HG03196 (cell line): Measurements from ENCODE around the gene KRTAP12-2.
"Not testable (repeated sequence)": the region's sequence is repeated elsewhere in the genome, so short reads cannot be mapped to it uniquely, and the experiment has no call there.

Source experiments
- ATAC-seq: cut with Tn5 transposase; IDR thresholded peaks from one replicate; pipeline ENCODE4 v1.9.1; 2021; ENCODE audit not compliant: unreplicated experiment

Gene KRTAP12-2

GRCh38 chr21:44686000-44686781 is 19.5 kb upstream of the KRTAP12-2 start:
- no peak for ATAC-seq

GRCh38 chr21:44685050-44685449 is 18.3 kb upstream of the KRTAP12-2 start:
- not testable (repeated sequence) for ATAC-seq

DNA sequence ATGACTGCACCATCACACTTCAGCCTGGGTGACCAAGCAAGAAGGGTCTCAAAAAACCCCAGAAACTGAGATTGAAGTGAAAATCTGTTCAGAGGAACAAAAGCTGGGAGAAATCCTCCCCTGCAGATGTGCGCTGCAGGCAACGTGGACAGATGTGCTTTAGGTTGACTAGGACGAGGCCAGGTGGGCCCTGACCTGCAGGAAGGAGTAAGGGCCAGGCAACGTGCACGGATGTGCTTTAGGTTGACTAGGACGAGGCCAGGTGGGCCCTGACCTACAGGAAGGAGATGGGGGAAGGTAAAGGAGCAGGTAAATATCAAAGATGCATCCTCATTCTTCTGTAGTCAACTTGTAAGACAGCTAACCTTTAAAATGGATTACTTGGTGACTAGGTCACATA is 17.8 kb upstream of the KRTAP12-2 start:
- no peak for ATAC-seq

DNA sequence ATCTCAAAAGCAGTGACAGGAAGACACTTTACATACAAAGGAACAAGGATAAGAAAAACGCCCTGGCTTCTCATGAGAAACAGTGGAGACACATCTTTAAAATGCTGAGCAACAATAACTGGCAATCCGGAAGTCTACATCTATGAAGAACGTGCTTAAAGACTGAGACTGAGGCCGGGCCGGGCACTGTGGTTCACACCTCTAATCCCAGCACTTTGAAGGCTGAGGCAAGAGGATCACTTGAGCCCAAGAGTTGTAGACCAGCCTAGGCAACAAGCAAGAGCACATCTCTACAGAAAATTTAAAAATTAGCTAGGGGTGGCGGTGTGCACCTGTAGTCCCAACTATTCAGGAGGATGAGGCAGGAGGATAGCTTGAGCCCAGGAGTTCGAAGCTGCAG is 17.4 kb upstream of the KRTAP12-2 start:
- no peak for ATAC-seq

DNA sequence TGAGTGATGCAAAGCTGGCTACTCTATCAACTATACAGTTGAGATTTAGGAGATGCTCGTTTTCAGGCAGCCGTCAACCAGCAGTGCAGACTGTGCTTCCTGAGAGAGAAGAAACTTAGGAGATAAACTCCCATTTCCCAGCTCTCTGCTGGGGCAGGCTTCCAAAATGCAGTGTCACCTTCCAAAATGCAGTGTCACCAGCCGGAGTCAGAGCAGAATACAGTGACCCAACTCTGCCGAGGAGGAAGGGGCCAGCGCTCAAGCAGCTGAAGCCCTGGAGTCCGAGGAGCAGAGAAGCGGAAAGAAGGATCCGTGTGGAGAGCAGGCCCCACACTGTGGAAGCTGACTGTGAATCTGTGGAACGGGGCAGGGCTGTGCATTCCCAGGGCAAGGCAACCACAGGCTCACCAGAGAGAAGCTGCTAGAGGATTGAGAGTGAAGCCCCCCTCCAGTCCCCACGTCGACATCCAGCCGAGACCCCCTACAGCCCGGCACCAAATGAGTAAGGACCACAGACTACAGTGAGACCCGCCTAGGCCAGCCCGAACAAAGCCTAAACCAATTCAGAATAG is 15.9 kb upstream of the KRTAP12-2 start:
- no peak for ATAC-seq

DNA sequence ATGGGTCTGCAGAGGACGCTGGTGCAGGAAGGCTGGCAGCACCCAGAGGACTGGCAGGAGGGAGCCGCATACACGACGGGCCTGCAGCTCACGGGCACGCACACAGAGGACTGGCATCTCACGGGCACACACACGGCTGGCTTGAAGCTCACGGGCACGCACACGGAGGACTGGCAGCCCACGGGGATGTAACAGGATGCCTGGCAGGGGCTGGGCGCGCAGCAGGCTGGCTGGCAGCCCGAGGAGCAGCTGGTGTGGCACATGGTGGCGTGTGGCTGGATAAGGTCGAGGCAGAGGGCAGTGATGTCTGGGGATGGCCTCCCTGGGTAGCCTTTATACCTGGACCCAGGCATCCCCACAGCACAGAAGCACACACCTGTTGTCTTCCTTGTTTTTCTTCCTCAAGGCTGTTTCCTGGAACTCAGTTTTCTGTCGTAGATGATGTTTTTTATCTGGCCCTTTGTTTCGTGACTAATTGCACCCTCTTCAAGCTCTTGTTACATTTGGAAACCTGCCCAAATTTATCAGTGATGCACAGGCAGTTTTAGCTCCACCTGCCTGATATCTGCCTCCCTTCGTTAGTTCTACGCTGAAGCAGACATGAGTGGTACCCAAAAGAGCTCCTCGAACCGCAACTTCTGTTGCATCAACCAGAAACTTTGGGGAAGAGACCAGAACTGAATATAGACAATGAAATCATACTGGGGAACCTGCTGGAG is 15.3 kb upstream of the KRTAP12-2 start, which contains the start of gene KRTAP12-1:
Gene KRTAP12-1 (minus strand): TSS at position 303 of the 719 bp plus-strand sequence. CDS start 40 bp downstream, at position 263.
- ATAC-seq = no peak

- no peak for ATAC-seq
These were observed 14.4 kb upstream of the KRTAP12-2 start for GRCh38 chr21:44681152-44681551.

DNA sequence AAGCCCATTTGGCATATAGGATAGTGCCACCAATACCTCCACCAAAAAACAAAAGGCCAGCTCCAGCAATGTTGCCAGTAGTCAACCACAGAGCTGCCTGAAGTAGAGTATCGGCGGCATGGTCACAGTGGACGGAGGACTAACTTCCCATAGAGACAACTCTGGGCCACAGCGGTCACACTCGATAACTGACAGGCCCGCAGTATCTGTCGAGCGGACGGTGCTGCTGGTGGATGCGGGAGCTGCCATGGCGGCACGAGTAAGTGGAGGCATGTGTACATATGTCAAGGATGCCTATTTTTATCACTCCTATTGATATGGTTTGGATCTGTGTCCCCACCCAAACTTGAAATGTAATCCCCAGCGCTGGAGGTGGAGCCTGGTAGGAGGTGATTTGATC is 11.2 kb upstream of the KRTAP12-2 start:
- no peak for ATAC-seq

GRCh38 chr21:44671911-44672310 is 5.2 kb upstream of the KRTAP12-2 start:
- no peak for ATAC-seq

- ATAC-seq = no peak
These were observed 4.1 kb upstream of the KRTAP12-2 start for GRCh38 chr21:44670642-44671432.

DNA sequence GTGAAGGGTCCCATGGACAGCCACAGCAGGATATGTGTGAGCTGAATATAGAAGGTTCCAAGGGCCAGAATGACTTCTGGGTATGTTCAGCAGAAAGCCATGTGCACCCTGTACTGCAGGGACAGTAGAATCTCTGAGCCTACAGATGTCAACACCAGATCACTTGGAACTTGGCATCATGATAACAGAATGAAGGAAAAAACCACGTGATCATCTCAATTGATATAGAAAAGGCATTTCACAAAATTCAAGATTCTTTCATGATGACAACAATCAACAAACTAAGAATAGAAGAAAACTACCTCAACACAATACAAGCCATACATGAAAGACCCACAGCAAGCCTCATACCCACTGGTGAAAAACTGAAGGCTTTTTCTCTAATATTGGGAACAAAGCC is 885 bp upstream of the KRTAP12-2 start:
- ATAC-seq = no peak

DNA sequence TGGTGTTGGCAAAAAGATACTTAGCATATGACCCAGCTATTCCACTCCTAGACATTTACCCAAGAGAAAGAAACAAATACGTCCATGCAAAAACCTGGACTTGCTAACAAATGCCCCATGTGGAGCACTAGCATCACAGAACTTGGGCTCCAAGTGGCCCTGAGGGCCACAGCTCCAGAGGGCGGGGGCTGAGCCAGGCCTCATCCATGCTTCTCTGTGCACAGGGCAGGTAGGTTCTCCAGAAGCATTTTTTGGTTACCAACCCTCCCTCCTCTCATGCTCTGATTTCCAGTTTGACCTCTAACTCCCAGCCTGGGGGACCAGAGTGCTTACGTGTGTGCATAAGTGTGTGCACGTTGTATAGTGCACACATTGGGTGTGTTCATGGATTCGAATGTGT is 2.0 kb downstream of the KRTAP12-2 start:
- no peak for ATAC-seq

DNA sequence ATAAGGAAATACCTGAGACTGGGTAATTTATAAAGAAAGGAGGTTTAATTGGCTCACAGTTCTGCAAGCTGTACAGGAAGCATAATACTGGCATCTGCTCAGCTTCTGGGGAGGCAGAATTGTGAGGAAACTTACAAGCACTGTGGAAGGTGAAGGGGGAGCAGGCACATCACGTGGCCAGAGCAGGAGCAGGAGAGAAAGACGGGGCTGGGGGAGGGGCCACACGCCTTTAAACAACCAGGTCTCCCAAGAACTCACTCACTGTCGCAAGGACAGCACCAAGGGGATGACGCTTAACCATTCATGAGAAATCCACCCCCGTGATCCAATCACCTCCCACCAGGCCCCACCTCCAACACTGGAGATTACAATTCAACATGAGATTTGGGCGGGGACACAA is 5.2 kb downstream of the KRTAP12-2 start:
- ATAC-seq = not testable (repeated sequence)

GRCh38 chr21:44658913-44659595 is 7.7 kb downstream of the KRTAP12-2 start:
- ATAC-seq = no peak

DNA sequence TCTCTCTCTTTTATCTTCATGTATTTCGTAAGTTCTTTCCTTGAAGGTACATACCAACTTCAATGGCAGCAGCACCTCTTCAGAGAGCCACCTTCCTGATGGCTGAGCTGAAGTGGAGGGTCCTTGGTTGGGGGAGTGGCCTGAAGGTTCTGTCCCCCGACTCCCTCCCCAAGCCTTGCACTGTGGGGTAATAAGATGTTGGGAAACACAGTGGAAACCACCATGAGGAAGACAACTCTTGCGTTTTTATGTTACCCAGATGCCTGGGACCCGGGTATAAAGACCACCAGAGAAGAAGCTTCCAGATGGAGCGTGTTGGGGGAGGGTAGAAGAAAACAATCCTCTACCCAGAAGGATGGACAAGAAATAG is 8.2 kb downstream of the KRTAP12-2 start:
- ATAC-seq = no peak

DNA sequence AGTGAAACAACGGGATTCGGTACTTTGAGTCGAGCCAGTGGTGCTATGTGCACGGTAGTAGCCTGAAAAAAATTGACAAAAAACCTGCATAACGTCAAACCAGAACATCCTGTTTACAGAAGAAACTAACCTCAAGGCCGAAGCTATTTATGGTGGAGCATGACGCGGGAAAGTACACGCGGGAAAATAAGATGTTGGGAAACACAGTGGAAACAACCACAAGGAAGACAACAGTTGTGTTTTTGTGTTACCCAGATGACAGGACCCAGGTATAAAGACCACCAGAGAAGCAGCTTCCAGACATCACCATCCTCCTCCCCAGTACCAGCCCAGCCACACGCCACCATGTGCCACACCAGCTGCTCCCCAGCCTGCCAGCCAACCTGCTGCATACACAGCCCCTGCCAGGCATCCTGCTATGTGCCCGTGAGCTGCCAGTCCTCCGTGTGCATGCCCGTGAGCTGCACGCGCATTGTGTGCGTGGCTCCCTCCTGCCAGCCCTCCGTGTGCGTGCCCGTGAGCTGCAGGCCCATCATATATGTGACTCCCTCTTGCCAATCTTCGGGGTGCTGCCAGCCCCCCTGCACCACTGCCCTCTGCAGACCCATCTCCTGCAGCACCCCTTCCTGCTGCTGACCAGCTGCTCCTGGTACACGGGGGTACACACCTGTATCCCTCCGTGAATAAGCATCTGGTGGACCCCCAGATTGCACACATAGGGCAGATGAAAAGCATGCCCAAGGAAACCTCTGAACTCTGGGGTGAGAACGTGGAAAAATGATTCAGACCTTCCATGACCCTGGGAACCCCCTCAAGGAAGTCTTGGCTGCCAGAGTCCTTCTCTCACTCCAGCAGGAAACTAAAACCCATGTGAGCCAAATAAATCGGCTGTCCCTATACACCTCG is 8.8 kb downstream of the KRTAP12-2 start, which contains the start of gene KRTAP12-3:
Gene KRTAP12-3 (plus strand): TSS at position 298 of the 906 bp plus-strand sequence. CDS start 48 bp downstream, at position 346.
- ATAC-seq = no peak

DNA sequence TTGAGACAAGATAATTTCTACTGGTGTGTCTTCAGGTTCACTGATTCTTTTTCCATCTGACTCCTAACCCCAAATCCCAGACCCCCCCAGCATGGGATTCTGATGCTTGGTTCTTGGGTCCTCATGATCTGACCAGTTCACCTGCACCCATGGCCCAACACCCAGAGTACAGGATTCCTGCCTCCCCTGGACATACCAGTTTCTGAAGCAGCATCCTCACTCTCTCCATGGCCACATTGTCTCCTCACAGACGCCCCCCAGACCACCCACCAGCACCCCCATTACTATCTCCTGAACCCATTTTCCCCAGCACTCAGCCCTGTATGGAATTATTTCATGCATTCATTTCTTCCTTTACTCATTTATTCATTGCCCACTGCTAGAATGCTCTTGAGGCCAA is 9.9 kb downstream of the KRTAP12-2 start:
- ATAC-seq = no peak

DNA sequence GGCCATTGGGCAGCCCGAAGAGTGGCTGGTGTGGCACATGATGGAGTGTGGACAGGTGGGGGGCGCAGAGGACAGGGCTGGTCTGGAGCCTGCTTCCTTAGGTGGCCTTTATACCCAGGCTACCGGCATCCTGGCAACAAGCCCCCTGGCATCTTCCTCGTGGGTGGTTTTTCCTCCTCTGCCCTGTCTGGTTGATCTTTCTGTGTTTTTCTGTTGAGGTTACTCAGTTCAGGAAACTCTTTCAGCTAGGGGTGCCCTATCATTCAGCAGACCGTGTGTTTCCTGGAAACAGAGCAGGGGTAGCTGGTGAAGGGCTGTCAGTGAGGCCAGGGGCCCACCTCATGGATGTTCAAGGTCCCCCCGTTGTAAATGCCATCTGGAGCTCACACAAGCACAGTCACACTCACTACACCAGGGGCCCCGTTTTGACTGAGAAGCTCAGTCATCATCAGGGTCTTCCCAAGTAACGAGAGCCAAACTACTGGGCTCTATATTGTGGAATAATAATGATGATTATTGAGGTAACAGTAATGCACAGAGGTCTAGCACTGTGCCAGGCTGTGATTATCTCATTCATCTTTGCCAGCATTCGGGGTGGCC is 12.1 kb downstream of the KRTAP12-2 start, which contains the start of gene KRTAP12-4:
Gene KRTAP12-4 (minus strand): TSS at position 84 of the 600 bp plus-strand sequence. CDS start 45 bp downstream, at position 39.
- ATAC-seq = no peak
